COLO668 (cell line): Measurements from ENCODE around the gene MCF2L2.

ENCODE experiments used
- DNase-seq: peaks from one replicate; lab custom pipeline; 2025; ENCODE audit not compliant: unreplicated experiment; lab: John Stamatoyannopoulos, UW

The MCF2L2 gene

GRCh38 chr3:183328823-183329222 lies 99.6 kb downstream of the MCF2L2 start:
- DNase-seq, result no peak

GRCh38 chr3:183328164-183328563 lies 100.3 kb downstream of the MCF2L2 start:
- DNase-seq, result no peak

- DNase-seq, result no peak
These were observed 101.1 kb downstream of the MCF2L2 start for GRCh38 chr3:183327343-183327742.

GRCh38 chr3:183324083-183324482 lies 104.3 kb downstream of the MCF2L2 start:
- no peak for DNase-seq

GRCh38 chr3:183319371-183319770 lies 109.0 kb downstream of the MCF2L2 start:
- DNase-seq, result no peak

- no peak for DNase-seq
These were observed 109.5 kb downstream of the MCF2L2 start for GRCh38 chr3:183318877-183319276.

- DNase-seq, result no peak
These were observed 110.2 kb downstream of the MCF2L2 start for GRCh38 chr3:183317886-183318865.

GRCh38 chr3:183317271-183317670 lies 111.1 kb downstream of the MCF2L2 start:
- DNase-seq, result no peak

GRCh38 chr3:183315739-183316138 lies 112.7 kb downstream of the MCF2L2 start:
- DNase-seq, result no peak

- DNase-seq, result no peak
These were observed 114.7 kb downstream of the MCF2L2 start for GRCh38 chr3:183313764-183314163.

GRCh38 chr3:183313351-183313750 lies 115.1 kb downstream of the MCF2L2 start:
- no peak for DNase-seq

- no peak for DNase-seq
These were observed 116.0 kb downstream of the MCF2L2 start for GRCh38 chr3:183312433-183312832.

- DNase-seq, result no peak
These were observed 117.5 kb downstream of the MCF2L2 start for GRCh38 chr3:183310936-183311335.

- no peak for DNase-seq
These were observed 119.1 kb downstream of the MCF2L2 start for GRCh38 chr3:183309276-183309675.

GRCh38 chr3:183308751-183309150 lies 119.7 kb downstream of the MCF2L2 start:
- no peak for DNase-seq

GRCh38 chr3:183307749-183308148 lies 120.7 kb downstream of the MCF2L2 start:
- DNase-seq, result no peak

- no peak for DNase-seq
These were observed 121.4 kb downstream of the MCF2L2 start for GRCh38 chr3:183306798-183307671.

- no peak for DNase-seq
These were observed 124.7 kb downstream of the MCF2L2 start for GRCh38 chr3:183303690-183304089.

GRCh38 chr3:183301937-183302580 lies 126.4 kb downstream of the MCF2L2 start:
- no peak for DNase-seq

GRCh38 chr3:183300996-183301562 lies 127.3 kb downstream of the MCF2L2 start:
- DNase-seq, result no peak

GRCh38 chr3:183299976-183300375 lies 128.4 kb downstream of the MCF2L2 start:
- DNase-seq, result no peak
